HFF-Myc (cell line): Measurements from ENCODE around the gene TBC1D22B.
"Not testable (repeated sequence)": the region's sequence is repeated elsewhere in the genome, so short reads cannot be mapped to it uniquely, and the experiment has no call there.

ENCODE experiments used
- DNase-seq: peaks from one replicate; pipeline ENCODE4 v3.0.0-alpha.2; 2011; ENCODE audit warnings: low read depth; ENCODE audit errors: extremely low read depth
- H3K4me3 ChIP-seq: replicated peaks from 2 replicates; pipeline ENCODE4 v1.5.1; 2011; ENCODE audit warnings: low read depth, mild to moderate bottlenecking, control low read depth, low read length
- TF ChIP-seq, protein P1 (sequence below): IDR thresholded peaks from 2 replicates; pipeline ENCODE4 v1.5.1; 2012; ENCODE audit warnings: mild to moderate bottlenecking, low read depth, low read length, control low read depth; ENCODE audit errors: missing control alignments

TBC1D22B gene

DNA sequence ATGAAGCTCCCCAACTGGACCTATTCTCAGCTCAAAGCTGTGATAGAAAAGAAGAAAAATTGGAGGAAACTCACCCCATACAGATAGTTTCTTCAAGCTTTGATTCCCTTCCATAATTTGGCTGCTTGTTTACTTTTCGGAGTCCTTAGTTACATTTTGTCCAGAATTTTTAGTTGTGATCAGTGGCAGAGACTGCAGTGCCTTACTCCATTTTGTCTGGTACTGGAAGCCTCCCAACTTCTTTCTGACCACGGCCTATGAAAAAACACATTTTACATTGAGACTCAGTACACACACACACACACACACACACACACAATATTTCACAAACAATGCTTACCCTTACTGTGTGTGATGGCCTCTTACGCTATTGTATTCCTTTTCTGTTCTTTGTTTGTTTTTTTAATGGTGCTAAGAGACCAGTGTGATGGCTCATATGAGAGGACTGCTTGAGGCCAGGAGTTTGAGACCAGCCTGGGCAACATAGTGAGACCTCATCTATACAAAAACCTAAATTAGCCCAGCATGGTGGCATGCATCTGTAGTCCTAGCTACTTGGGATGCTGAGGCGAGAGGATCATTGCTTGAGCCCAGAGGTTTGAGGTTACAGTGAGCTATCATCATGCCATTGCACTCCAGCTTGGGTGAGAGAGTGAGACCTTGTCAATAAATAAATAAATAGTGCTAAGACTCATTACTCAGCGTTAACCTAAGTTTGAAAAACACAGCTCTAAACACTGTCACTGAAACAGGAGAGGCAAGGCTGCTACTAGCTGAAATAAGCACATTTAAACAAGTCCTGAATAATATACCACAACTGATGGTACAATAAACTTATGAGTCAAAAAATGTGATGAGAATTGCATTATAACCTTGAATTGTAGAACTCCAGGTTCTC is 82.4 kb downstream of the TBC1D22B start:
- DNase-seq = no peak
- TF ChIP-seq, protein P1, sequence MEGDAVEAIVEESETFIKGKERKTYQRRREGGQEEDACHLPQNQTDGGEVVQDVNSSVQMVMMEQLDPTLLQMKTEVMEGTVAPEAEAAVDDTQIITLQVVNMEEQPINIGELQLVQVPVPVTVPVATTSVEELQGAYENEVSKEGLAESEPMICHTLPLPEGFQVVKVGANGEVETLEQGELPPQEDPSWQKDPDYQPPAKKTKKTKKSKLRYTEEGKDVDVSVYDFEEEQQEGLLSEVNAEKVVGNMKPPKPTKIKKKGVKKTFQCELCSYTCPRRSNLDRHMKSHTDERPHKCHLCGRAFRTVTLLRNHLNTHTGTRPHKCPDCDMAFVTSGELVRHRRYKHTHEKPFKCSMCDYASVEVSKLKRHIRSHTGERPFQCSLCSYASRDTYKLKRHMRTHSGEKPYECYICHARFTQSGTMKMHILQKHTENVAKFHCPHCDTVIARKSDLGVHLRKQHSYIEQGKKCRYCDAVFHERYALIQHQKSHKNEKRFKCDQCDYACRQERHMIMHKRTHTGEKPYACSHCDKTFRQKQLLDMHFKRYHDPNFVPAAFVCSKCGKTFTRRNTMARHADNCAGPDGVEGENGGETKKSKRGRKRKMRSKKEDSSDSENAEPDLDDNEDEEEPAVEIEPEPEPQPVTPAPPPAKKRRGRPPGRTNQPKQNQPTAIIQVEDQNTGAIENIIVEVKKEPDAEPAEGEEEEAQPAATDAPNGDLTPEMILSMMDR = no peak
- no peak overlapping the region for H3K4me3 ChIP-seq

DNA sequence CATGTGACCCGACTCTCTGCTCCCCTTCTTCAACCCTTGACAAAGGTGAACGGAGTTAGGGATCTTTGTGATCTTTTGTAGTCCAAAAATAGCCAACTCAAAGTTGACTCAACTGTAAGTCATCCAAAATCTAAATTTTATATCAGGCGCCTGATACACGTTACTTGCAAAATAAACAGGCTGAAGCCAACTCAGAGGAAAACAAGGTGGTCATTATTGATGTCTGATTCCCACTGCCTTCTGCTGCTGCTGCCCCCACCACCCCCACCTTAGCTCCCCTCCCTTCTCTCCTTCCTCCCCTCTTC is 83.0 kb downstream of the TBC1D22B start:
- DNase-seq = no peak
- TF ChIP-seq, protein P1 = no peak
- H3K4me3 ChIP-seq = no peak overlapping the region

DNA sequence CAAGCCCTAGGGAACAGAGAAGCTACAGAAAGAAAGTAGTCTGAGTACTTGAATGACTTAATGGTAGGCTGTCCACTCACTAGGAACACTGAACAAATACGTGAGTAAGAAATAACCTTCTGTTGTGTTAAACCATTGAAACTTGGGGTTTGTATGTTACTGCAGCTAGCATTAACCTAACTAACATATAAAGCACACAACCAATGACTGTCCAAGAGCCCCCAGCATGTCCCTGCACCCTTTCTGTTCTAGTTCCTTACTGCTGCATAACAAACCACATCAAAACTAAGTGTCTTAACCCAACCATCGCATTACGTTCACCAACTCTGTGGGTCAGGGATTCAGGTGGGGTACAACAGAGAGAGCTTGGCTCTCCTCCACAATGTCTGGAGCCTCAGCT is 85.7 kb downstream of the TBC1D22B start:
- no peak for DNase-seq
- no peak overlapping the region for H3K4me3 ChIP-seq
- TF ChIP-seq, protein P1 = no peak

DNA sequence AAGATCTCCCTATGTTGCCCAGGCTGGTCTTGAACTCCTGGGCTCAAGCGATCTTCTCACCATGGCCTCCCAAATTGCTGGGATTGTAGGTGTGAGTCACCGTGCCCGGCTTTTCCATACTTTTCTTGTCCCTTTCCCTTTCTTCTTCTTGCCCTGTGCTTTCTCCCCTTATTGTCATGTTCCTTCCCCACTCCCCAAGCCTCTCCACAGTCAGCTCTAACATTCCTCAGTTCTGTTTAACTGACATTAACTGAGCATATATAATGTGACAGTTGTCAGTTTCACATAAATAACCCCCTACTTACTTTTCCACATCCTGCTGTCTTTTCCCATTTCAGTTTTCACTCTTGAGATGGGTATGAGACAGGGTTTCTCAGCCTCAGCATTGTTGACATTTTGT is 86.7 kb downstream of the TBC1D22B start:
- H3K4me3 ChIP-seq = no peak overlapping the region
- TF ChIP-seq, protein P1 = no peak
- no peak for DNase-seq

DNA sequence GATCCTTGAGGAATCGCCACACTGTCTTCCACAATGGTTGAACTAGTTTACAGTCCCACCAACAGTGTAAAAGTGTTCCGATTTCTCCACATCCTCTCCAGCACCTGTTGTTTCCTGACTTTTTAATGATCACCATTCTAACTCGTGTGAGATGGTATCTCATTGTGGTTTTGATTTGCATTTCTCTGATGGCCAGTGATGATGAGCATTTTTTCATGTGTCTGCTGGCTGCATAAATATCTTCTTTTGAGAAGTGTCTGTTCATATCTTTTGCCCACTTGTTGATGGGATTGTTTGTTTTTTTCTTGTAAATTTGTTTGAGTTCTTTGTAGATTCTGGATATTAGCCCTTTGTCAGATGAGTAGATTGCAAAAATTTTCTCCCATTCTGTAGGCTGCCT is 88.2 kb downstream of the TBC1D22B start:
- DNase-seq, H3K4me3 ChIP-seq: not testable (repeated sequence)

DNA sequence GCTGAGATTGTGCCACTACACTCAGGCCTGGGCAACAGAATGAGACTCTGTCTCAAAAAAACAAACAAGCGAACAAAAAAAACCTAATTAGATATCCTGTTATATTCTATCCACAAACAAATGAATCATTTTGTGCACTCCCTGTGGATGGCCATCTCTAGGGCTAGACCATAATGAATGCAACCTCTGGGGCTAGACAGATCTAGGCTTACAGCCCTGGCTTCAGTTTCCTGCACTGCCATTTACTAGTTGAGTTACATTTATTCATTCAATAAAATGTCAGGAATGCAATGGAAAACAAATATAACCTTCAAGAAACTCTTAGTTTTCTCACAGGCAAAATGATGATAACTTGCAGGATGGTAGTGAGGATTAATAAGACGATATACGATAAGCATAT is 89.6 kb downstream of the TBC1D22B start:
- TF ChIP-seq, protein P1 = no peak
- DNase-seq = no peak
- H3K4me3 ChIP-seq = no peak overlapping the region

DNA sequence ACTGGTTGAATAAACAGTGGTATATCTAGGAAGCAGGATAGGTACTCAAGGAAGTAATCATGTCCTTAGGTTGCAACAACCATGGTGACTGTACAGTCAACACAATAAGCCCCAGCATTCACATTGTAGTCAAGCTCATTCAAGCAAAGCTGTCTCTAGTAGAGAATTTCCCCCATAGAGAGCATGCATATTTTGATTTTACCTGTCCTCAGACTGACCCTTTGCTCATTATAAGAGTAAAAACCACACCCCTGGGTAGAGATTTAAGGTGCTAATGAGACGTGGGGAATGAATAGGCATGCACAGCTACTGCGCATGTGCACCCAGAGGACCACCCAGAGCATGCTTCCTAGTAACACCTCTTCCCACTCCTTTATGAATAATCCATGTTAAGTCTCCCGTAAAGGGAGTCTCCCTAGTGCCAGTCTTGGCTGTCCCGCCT is 90.1 kb downstream of the TBC1D22B start:
- TF ChIP-seq, protein P1 = no peak
- H3K4me3 ChIP-seq = no peak overlapping the region
- DNase-seq = no peak
